ENCODE results near the gene AHCTF1.

The AHCTF1 gene

GRCh38 chr1:246931549-246932365, at the start of gene AHCTF1:
Gene AHCTF1, minus strand, starts transcription at chr1:246931948. Its CDS starts 13,578 bp downstream, at chr1:246918370.
- peak; percentile 84 to 88 (median 87) for DNase-seq

- no peak for DNase-seq
Observed at GRCh38 chr1:246978785-246979184, 47.0 kb upstream of the AHCTF1 start.

GRCh38 chr1:246978281-246978680, 46.5 kb upstream of the AHCTF1 start:
- no peak for DNase-seq

- DNase-seq = no peak
Observed at GRCh38 chr1:246971969-246972368, 40.2 kb upstream of the AHCTF1 start.

- peak in 1 of 4 experiments; percentile 22 for DNase-seq
Observed at GRCh38 chr1:246971090-246971721, 39.5 kb upstream of the AHCTF1 start.

- DNase-seq = no peak
Observed at GRCh38 chr1:246969621-246970020, 37.9 kb upstream of the AHCTF1 start.

- DNase-seq = no peak
Observed at GRCh38 chr1:246966502-246966901, 34.8 kb upstream of the AHCTF1 start.

GRCh38 chr1:246959944-246960693, 28.4 kb upstream of the AHCTF1 start:
- no peak for DNase-seq

GRCh38 chr1:246954126-246954525, 22.4 kb upstream of the AHCTF1 start:
- DNase-seq = no peak

GRCh38 chr1:246951413-246951812, 19.7 kb upstream of the AHCTF1 start:
- no peak for DNase-seq

GRCh38 chr1:246949956-246950355, 18.2 kb upstream of the AHCTF1 start:
- DNase-seq = no peak

- no peak for DNase-seq
Observed at GRCh38 chr1:246947255-246947654, 15.5 kb upstream of the AHCTF1 start.

GRCh38 chr1:246946366-246946765, 14.6 kb upstream of the AHCTF1 start:
- DNase-seq = no peak

- DNase-seq = no peak
Observed at GRCh38 chr1:246934765-246935164, 3.0 kb upstream of the AHCTF1 start.

GRCh38 chr1:246933893-246934292, 2.1 kb upstream of the AHCTF1 start:
- no peak for DNase-seq

GRCh38 chr1:246932366-246932700, 585 bp upstream of the AHCTF1 start:
- DNase-seq = no peak

GRCh38 chr1:246930830-246931548, 759 bp downstream of the AHCTF1 start:
- peak in 3 of 4 experiments; percentile 6 to 53 (median 41) for DNase-seq

GRCh38 chr1:246925997-246926626, 5.6 kb downstream of the AHCTF1 start:
- no peak for DNase-seq

GRCh38 chr1:246923900-246924299, 7.8 kb downstream of the AHCTF1 start:
- no peak for DNase-seq

- no peak for DNase-seq
Observed at GRCh38 chr1:246923482-246923881, 8.3 kb downstream of the AHCTF1 start.

GRCh38 chr1:246921481-246921880, 10.3 kb downstream of the AHCTF1 start:
- DNase-seq = no peak

GRCh38 chr1:246919902-246920301, 11.8 kb downstream of the AHCTF1 start:
- no peak for DNase-seq

Measured in activated naive CD4-positive, alpha-beta T cell (primary cell).